SH-SY5Y (cell line): ENCODE results near the gene NAT9.

Experiments
- GATA2 ChIP-seq: IDR thresholded peaks from 2 replicates; pipeline ENCODE4 v1.6.1; 2011; ENCODE audit warnings: mild to moderate bottlenecking, low read depth, low read length
- GATA3 ChIP-seq: IDR thresholded peaks from 2 replicates; pipeline ENCODE4 v1.6.1; 2011; ENCODE audit warnings: low read depth, mild to moderate bottlenecking, low read length, moderate library complexity

The NAT9 gene

DNA sequence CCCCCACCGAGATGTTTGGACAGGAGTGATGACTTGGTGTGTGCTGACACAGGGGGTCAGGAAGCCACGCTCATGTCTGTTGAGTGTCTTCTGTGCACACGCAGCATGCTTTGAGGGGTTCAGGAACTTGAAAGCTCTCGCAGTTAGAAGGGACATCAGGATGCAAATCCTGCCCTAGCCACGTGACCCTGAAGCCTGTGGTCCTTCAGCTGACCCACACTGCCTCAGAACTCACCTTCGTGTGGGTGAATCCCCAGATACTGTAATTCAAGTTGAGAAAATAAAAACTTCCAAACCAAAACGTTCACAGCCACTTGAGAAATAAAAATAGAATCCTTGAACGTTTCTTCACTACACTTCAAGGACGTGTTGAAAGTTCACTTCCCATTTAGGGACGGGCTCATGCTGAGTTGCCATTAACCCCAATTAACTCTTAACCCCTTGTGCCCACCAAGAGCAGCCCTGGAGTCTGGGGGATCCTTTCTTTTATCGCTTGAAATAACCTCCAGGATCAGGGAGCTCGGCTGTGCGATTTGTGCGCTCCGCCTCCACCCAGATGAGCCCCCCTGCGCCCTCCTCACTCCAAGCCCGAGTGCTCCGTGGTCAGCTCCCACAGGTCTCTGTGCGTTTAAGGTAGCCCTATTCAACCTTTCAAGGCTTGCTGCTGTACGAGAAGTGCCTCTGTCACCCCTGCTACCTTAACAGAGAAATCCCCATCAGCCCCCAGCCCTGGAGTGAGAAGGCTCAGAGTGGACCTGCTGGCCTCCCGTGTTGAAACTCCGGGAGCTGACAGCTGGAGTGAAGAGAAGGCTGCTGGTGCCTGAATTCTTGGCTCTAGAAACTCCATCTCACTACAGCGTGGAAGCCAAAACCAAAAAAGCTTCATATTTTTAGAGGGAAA is 36.2 kb upstream of the NAT9 start:
- TF ChIP-seq GATA3 (no peak), GATA2 (no peak)

DNA sequence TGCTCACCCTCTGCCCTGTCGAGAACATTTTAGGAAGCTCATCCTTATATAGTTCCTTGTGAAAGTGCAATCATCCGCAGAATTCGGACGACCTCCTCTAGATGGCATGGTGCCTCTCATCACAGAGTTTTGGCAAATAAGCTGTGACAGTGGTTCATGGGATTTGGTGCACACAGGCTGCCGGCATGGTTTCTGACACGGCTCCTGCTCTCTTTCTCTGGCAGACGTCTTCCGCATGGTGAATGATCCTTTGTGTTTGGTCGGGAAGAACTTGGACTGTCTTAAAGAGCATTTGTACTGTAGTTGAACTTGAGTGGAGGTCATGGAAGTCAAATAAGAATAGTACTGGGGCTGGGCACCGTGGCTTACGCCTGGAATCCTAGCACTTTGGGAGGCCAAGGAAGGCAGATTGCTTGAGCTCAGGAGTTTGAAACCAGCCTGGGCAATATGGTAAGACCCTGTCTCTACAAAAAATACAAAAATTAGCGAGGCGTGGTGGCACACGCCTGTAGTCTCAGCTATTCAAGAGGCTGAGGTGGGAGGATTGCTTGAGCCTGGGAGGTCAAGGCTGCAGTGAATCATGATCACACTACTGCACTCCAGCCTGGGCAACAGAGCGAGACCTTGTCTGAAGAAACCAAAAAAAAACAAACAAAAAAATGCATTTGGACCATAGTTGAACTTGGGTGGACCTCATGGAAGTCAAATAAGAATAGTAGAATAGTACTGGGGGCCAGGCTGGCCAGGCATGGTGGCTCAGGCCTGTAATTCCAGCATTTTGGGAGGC is 34.7 kb upstream of the NAT9 start:
- no peak for TF ChIP-seq GATA2
- no peak for TF ChIP-seq GATA3

DNA sequence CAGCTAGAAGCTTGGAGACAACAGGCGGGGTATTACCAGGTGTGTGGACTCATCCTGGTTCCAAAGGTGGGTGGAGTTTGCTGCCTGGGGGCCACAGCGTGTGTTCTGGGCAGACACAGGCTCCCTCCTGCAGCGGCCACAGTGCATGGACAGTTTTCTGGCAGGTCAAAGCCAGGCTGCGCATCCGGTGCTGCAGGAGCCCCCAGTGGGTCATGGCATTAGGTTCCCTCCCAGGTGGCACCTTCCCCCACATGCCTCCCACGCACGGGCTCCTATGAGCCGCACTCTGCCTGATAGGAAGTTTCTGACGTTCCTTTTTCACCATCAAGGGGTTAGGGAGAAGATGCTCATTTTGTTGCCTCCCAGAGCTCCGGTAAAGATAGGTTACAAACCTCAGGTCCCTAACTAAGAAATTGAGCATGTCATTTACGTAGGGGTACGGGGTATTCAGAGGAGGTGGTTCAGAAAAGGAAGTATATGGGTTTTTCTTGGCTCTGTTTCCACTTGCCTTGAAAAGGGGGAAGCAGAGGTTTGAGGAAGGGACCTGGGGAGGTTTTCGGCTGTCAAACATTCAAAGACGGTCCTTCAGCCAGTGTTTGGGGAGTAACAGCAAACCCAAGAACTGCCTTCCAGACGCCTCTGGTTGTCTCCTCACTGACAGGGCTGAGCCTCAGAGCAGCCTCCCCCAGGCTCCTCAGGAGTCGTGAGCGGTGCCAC is 32.7 kb upstream of the NAT9 start:
- TF ChIP-seq GATA2 (no peak), GATA3 (no peak)

DNA sequence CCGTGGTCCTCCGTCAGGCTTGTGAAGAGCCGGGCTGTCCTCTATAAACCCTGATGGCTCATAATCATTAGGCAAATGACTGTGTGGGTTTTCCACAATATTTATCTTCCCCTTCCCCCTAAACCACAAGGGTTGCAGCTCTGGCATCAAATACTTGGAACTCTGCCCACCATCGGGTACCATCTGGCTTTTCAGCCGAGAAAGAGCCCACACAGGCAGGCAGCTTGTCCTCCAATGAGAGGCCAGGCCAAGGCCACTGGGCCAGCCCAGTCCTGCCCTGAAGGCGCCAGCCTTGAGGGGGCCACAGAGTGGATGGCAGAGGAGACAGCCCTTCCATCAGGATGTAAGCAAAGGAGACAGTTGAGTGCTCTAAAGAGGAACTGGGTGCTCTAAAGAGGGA is 31.8 kb upstream of the NAT9 start:
- TF ChIP-seq GATA3, result no peak
- no peak for TF ChIP-seq GATA2

DNA sequence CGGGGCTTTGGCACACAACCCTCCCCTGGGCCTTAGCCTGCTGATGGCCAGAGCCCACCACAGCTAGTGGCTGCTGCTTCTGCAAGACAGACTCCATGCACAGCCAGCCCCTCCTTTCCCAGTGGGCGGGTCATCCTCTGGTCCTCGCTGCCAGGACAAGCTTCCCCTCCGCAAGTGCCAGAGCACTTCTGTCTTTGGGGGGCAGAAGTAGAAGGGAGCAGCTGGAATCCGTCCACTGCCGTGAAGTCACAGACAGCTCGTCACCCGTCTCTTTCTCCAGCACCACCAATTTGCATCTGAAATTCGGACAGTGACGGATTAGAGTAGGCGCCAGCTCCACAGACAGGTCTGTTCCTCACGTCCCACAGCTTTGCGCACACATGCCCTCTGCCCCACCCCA is 31.3 kb upstream of the NAT9 start:
- TF ChIP-seq GATA2, result no peak
- no peak for TF ChIP-seq GATA3

DNA sequence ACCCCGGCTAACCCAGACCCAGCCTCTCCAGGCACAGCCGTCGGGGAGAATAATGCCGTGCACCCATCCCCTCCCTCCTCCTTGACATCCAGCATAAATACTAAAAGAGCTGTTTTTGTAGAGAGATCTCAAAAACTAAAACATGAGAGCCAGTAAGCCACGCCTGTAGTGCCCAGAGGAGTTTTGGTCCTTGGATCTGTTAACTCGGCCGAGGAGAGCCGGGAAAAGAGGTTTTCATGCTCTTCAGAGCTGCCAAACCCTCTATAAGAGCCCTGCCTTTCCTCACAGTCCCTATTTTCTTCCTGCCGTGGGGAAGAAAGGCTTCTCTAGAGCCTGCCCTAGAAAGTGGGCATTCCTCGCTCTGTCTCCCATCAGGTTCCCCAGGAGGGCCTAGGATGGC is 30.2 kb upstream of the NAT9 start:
- TF ChIP-seq GATA3 (no peak), GATA2 (no peak)

DNA sequence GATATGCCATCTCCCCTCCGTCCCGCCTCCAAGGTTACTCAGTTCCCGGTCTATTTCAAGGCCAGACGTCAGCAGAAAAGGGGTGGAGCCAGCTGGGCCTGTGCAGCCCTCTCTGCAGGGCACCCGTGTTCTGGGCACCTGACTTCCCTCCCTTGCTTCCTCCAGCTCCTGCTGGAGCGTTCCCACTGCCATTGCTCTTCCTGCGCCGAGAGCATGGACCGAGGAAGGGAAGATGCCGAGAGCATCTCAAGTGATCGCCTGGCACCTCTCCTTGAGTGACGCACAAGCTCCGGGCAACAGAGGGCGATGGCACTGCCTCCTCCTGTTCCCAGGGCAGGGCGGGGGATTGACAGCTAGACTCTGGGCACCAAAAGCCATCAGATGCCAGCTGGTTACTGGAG is 29.4 kb upstream of the NAT9 start:
- TF ChIP-seq GATA2, result no peak
- TF ChIP-seq GATA3, result no peak

DNA sequence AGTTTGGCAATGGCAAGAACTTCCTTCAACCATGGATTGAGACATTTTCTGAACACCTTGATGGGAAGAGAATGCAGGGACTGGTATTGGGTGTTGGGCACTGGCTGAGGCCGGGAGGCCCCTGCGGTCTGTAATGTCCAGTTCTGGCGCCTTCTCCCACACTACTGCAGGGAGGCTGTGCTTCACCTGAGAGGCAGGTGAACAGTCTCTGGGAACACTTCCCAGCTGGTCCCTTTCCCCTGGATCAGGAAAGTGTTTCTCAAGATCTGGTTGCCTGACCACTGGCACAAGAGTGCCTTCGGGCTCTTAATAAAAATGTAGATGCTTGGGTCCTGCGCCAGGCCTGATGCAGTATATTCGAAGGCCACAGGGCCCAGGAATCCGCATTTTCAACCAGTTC is 28.5 kb upstream of the NAT9 start:
- TF ChIP-seq GATA3, result no peak

DNA sequence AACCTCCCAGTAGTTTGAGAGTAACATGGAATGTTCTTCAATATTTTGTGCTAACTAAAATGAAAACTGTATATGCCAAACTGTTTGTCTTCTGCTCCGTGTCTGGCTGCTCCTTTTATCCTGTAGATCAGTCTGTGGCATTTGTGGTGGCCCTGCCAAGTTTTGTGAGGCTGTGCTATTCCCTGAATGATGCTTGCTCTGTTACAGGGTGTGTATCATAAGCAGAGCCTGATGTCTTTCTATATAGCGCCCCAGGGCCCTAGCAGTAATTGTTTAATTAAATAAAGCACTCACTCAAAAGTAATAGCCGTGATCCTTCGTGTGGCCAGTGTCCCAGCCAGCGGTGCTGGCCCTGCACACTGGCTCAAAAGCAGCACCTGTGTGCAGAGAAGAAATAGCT is 27.8 kb upstream of the NAT9 start:
- no peak for TF ChIP-seq GATA3
- peak; percentile 96 for TF ChIP-seq GATA2

DNA sequence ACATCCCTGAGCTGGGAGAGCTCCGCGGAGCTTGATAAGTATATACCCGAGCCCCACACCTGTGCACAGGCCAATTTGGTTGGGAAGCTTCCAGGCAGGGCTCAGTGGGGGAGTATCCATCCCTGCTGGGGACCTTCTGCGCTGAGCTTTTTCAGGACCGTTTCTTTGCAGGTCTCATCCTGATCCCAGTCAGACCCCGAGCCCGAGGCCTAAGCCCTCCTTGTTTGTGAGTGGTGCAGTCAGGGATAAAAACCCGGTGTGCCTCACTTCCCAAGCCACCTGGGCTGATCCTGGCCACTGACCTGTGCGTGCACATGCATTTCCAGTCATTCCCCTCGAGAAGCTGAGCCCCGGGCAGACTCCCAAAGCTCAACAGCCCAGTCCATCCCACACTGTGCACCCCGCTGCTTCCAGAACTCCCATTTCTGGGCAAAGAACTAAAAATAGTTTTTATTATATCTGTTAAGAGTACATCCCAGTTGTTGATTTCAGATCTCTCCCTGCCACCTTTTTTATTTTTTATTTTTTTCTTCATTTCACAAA is 27.3 kb upstream of the NAT9 start:
- no peak for TF ChIP-seq GATA3
- no peak for TF ChIP-seq GATA2

DNA sequence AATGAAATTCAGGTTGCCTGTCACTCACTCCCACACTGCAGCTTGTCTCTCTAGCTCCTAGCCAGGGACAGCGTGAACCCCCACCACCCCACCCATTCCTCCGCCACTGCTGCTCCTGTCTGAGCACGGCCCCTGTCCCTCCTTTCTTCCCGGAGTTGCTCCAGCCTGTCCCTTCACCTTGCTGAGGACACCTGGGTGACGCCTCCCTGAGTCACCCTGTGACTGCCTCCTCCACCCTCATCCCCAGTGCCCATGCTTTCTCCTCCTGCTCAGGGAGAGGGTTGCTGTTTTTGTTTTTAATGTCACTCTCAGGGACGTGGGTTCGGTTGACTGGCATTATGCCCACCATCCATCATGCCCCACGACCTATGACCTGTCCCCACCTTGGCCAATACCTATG is 25.8 kb upstream of the NAT9 start:
- TF ChIP-seq GATA2 (no peak), GATA3 (no peak)

DNA sequence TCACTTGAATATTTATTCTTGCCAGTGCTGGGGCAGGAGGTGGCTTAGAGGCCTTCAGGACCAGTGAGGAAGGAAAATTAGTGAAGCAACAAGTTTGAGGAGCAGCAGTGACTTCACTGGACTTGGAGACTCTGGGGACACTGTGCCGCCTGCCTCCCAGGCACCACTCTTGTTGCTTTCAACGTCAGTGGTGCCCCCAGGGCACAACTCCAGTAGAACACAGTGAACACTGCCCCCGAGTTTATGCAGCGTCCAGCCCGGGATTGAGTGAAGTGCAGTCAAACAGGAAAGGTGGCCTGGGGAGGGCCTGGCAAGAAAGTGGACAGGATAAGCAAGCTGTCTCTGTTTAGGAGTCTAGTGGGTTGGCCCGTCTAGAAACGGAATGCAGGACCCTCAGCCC is 24.4 kb upstream of the NAT9 start:
- no peak for TF ChIP-seq GATA3
- no peak for TF ChIP-seq GATA2

DNA sequence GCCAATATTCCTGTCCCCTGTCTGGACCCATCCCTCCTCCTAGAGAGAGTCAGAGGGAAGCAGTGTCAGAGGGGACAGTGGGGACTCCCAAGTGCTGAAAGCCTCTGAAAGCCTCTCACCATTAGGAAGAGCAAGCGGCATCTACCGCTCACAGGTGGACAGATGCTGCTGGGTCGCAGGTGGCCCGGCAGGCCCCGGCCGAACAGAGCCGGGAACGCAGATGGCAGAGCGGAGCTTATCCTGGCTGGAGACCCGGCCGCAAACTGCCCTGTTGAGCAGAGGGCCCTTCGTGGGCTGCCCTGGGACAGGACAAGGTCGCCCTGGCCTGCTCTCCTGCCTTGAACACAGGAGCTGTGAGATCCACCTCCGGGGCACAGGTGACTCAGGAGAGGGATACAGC is 23.0 kb upstream of the NAT9 start:
- no peak for TF ChIP-seq GATA2
- no peak for TF ChIP-seq GATA3

DNA sequence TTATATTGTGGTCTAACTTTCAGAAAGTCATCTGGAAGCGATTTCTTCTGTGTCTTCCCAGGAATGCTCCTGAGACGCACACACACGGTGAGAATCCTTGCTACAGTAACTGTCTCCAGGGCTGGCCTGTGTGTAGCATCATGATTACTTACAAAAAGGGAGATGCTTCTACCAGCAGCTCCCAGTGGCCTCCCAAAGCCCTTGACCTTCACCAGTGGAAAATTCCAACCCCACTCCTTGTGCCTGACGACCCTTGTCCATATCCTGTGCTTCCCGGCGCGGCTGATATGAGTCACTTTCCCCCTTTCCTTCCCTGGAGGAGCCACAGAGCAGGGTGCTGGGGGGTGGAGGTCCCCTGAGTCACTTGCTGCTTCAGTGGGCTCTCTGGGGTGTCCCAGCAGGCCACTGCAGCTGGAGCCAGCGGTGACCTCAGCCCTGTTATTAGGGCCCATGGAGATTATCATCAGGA is 22.1 kb upstream of the NAT9 start:
- TF ChIP-seq GATA3 (no peak), GATA2 (no peak)

DNA sequence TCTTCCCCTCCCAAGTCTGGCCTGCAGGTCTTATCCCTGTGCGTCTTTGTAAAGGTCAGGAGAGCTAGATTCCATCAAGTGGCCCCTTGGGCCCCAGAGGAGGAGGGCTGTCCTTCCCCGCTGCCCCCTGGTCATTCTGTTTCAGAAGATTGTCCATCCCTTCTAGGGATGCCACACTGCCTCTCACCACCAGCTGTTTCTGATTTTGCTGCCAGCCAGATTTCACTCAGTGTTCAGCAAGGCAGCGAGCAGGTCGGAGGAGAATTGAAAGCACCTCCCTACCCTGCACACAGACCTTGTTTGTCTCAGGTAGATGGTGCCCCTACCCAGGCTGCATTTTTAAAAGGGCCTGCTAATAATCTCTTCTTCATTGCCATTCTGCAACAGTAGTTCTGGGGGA is 21.7 kb upstream of the NAT9 start:
- TF ChIP-seq GATA3 (no peak), GATA2 (no peak)
